ENCODE measurements around the gene CDH22.

The CDH22 gene

GRCh38 chr20:46219190-46219589 lies 89.1 kb downstream of the CDH22 start:
- no peak for TF ChIP-seq CTCF (IDR thresholded peaks at IDR 0.05; ENCODE audit: low read length, missing control alignments)

GRCh38 chr20:46218656-46219055 lies 89.6 kb downstream of the CDH22 start:
- no peak overlapping the region for H3K4me3 ChIP-seq (replicated peaks; ENCODE audit: low read depth, low read length)
- no peak for TF ChIP-seq CTCF (IDR thresholded peaks at IDR 0.05; ENCODE audit: low read length, missing control alignments)
- DNase-seq (ENCODE audit: low read depth), result no peak

More at GRCh38 chr20:46219190-46219589, 89.1 kb downstream of the CDH22 start:
- no peak for DNase-seq (ENCODE audit: low read depth)
- no peak overlapping the region for H3K4me3 ChIP-seq (replicated peaks; ENCODE audit: low read depth, low read length)

- H3K4me3 ChIP-seq (replicated peaks; ENCODE audit: low read depth, low read length), result no peak overlapping the region
- no peak for TF ChIP-seq CTCF (IDR thresholded peaks at IDR 0.05; ENCODE audit: low read length, missing control alignments)
- DNase-seq (ENCODE audit: low read depth), result no peak
These were observed 90.7 kb downstream of the CDH22 start for GRCh38 chr20:46217583-46217982.

- no peak overlapping the region for H3K4me3 ChIP-seq (replicated peaks; ENCODE audit: low read depth, low read length)
- TF ChIP-seq CTCF (IDR thresholded peaks at IDR 0.05; ENCODE audit: low read length, missing control alignments), result no peak
- no peak for DNase-seq (ENCODE audit: low read depth)
These were observed 91.4 kb downstream of the CDH22 start for GRCh38 chr20:46216770-46217464.

- peak; percentile 16 for DNase-seq (ENCODE audit: low read depth)
- H3K4me3 ChIP-seq (replicated peaks; ENCODE audit: low read depth, low read length), result no peak overlapping the region
- TF ChIP-seq CTCF (IDR thresholded peaks at IDR 0.05; ENCODE audit: low read length, missing control alignments), result no peak
These were observed 92.2 kb downstream of the CDH22 start for GRCh38 chr20:46215913-46216707.

- no peak for TF ChIP-seq CTCF (IDR thresholded peaks at IDR 0.05; ENCODE audit: low read length, missing control alignments)
- no peak overlapping the region for H3K4me3 ChIP-seq (replicated peaks; ENCODE audit: low read depth, low read length)
- no peak for DNase-seq (ENCODE audit: low read depth)
These were observed 93.3 kb downstream of the CDH22 start for GRCh38 chr20:46214824-46215488.

Measured in fibroblast of pulmonary artery (primary cell).